Daoy (cell line): ENCODE measurements around the gene ATP11A. TPM values are rescaled to one million over a fixed set of nuclear protein-coding genes. Genes with fewer than 3 reads are reported as not detected.
"Not testable (repeated sequence)": the region's sequence is repeated elsewhere in the genome, so short reads cannot be mapped to it uniquely, and the experiment has no call there.

Experiments used
- DNase-seq: peaks from one replicate; pipeline ENCODE4 v3.0.0-alpha.2; 2015; ENCODE audit warnings: low read depth
- total RNA-seq: library from RNA; depleted of rRNA; stranded (reverse); fragments of >200 nt; shearing (Covaris generic); gene quantifications from 2 replicates; pipeline ENCODE4 v1.2.3, GENCODE V29; 2014

Gene ATP11A
- total RNA-seq, 1 experiment from 2014 or later = 2.0 TPM

- no peak for DNase-seq
Measured at GRCh38 chr13:112692586-112692985, 2.7 kb downstream of the ATP11A start.

DNA sequence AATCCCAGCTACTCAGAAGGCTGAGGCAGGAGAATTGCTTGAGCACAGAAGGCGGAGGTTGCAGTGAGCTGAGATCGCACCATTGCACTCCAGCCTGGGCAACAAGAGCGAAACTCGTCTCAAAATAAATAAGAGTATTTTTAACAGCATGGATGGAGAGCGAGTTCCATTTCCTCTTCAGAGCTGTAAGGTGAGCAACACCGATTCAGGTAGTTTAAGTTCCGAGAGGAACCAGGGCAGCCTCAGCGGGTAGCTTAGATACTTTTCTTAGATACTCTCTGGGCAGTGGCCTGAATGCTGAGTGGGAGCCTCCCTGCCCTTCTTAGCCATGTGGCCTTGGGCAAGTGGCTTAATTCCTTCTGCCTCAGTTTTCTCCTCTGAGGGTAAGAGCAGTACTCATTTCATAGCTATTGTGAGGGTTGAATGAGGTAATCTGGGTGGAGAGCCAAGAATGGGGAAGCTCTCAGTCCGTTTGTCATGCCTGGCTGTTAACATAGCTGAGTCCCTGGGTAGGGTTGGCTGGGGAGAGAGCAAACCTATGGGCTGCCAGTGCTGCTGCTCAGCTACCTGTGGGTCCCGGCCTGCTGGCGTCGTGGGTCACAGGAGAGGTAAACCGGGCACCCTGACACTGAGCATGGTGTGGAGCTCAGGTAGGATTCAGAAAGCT, 4.1 kb downstream of the ATP11A start:
- peak; percentile 51 for DNase-seq

- no peak for DNase-seq
Measured at GRCh38 chr13:112695121-112695520, 5.3 kb downstream of the ATP11A start.

- DNase-seq = no peak
Measured at GRCh38 chr13:112696001-112696868, 6.4 kb downstream of the ATP11A start.

DNA sequence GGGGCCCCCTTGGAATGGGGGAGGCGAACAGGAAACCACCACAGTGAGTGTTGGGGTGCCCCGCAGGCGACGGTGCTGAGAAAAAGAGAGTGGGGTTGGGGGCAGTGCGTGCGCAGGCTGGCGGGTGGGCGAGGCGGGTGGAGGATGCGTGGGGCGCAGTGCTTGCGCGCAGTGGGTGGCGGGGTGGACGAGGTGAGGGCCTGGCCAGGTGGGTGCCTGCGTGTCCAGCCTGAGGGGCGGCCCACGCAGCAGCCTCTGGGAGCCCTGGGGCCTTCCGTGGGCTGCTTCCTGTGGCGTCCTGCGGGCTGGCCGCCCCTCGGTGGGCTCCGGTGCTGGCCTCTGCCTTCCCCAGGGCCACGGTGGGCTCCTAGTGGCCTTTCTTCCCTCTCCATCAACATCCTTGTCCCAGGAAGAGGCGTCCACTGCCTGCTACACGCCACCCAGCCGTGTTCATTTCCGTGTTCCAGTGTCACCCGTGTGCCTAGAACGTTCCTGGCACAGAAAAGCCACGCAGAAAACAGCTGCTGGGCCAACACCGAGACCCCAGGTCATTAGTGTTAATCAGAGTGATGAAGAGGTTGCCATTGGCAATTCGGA, 7.1 kb downstream of the ATP11A start:
- DNase-seq = no peak

DNA sequence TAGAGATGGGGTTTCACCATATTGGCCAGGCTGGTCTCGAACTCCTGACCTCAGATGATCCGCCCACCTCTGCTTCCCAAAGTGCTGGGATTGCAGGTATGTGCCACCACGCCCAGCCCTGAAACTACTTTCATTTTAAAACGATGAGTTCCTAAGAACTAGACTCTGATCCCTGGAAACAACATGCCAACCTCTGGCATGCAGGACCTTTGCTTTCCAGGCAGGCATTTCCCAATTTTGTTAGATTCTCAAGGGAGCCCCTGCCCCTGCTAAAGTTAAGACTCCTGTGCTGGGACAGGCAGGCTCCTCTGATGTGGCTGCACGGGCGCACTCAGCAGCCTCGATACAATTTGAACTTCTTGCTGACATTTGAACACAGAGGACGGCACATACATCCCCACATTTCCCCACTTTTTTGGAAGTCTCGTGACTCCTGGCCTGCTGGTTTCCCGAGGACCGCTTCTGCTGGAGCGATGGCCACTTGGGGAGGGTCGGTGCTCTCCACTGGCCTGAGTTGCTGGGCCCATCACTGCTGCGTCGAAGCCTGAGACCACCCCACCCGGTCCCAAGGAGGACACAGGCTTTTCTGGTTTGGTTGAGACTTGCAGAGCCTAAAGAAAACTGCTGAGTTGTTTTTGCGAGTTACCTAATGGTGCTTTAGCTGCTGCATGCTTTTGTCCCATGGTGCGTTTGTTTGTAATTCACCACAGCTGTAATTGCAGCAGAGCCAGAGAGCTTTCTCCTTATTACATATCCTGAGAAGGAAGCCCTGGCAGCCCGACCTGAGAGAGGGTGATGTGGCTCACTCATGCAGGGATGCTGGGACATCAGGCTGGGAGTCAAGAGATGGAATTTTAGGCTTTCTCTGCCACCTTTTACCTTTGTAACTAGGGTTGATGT, 8.2 kb downstream of the ATP11A start:
- no peak for DNase-seq

- DNase-seq = no peak
Measured at GRCh38 chr13:112699322-112699918, 9.6 kb downstream of the ATP11A start.

GRCh38 chr13:112700291-112701060, 10.6 kb downstream of the ATP11A start:
- no peak for DNase-seq

GRCh38 chr13:112702341-112702985, 12.6 kb downstream of the ATP11A start:
- DNase-seq = no peak

DNA sequence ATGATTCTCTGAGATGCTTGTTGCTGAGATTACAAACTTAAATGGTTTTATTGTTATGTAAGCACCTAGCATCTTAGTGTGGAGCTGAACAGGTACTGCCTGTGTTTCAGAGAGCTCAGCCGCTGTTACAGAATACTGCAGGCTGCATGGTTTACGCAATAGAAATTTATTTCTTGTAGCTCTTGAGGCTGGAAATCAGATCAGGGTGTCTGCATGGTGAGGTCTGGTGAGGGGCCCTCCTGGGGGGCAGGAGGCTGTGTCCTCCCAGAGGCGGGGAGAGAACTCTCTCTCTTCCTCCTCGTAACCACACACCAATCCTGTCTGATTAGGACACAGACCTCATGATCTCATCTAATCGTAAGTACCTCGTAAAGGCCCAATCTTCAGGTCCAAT, 13.1 kb downstream of the ATP11A start:
- DNase-seq = no peak

DNA sequence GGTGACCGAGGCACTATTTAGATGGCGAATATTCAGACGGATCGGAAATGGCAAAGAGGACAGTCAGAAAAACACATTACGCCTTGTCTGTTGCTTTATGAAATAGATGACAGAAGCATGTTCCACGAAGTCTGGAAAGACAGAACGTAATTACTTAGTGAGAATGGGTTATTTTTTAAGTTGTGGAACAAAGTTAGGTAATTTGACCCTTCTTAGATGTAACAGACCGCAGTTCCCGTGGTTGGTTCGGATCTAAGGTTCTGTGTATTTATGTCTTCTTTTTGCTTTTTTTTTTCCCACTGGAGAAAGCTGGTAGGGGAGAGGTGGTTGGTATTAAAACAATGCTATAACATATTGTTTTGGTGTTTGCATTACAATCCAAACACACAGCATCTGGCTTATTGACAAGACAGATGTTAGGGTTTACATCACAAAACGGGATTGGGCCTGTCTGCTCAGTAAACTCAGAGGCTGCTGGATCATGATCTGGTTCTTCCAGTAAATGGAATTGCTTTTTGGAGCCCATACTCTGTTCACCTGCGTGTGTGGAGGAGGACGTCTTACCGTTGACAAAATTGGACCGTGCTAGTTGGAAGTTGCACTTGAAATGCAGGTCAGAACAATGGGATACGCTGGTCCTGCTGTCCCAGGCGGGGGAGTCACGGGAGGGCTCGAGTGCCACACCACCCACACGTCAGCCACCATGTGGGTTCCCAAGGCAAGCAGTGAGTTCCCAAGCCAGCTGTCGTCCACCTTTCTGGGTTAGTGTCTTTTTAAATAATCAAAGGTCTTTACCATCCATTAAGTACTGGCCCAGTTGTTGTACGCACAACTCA, 13.8 kb downstream of the ATP11A start:
- no peak for DNase-seq

DNA sequence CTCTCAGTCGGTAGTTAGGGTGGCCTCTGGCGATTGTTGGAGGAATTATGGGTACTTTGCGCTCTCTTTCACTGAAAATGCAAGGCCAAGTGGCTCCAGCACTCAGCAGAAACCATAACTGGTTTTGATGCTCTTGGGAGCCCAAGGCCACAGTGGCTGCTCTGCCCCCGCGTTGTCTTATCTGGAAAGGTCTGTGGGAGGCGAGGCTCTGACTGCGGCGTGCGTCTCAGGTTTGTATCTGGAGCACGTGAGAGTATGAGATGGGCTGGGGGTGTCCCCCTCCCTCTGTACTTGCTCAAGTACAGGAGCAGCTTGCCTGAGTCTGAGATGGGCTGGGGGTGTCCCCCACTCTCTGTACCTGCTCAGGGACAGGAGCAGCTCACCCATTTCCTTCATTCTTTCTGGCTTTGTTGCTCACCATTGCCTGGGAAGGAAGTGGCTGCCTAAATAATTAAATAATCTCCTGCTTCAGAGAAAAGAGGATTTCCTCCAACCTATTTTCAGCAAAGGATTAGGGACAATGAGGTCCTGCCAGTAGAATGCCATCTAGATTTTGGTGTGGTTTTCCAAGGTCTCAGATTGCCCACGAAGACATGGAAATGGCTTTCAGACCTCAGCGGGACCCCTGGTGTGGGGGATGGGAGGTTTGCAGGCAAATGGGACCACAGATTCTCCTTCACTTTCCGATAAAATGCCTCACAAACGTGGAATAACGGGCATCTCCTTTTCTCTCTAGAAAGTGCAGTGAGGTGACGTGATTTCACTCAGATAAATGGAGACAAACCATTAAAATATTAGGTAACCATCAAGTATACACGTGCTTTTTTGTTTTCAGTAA, 14.7 kb downstream of the ATP11A start:
- no peak for DNase-seq

- no peak for DNase-seq
Measured at GRCh38 chr13:112705286-112705685, 15.4 kb downstream of the ATP11A start.

GRCh38 chr13:112706171-112706570, 16.3 kb downstream of the ATP11A start:
- DNase-seq = no peak

DNA sequence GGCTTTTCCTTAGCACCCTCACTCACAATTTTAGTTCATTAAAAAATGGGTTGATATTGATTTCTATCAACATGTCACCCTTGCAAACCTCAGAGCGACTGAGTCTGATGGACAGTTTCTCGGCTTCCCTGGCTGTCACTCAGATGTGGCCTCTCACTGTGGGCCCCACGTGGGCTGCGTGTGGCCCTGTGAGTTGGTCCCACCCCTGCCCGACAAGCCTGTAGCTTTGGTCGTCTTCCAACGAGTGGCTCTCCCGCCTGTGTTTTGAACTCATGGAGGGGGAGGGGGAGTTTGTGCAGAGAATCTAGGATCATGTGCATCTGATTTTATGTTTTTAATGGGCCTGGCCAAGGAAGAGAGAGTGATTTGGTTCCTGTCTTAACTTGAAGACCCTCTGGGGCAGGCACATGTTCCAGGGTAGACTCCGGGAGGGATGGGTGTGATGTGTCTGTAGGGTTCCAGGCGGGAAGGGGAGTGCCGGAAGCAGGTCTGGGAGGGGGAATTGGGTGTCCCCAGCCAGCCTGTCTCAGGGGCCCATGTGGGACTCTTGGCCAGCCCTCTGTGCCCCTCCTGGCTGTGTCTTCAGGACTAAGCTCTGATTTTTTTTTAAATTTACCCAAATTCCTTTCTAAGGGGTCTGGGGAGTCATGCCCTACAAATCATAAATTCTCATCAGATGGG, 18.9 kb downstream of the ATP11A start:
- DNase-seq = no peak

DNA sequence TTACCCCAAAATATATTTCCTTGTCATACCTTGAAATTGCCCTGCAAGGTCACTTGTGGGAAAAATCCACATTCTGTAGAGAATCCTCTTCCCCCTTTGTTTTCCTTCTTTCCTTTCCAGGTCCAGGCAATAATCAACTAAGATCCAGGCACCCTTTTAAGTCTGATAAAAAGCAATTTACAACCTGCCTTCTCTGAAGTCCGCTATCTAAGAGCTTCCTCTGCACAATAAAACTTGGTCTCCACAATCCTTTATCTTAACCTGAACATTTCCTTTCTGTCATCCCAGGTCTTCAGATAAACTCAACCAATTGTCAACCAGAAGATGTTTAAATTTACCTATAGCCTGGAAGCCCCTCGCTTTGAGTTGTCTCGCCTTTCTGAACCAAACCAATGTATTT, 19.5 kb downstream of the ATP11A start:
- DNase-seq = not testable (repeated sequence)
